H1 (cell line): ENCODE measurements around the gene NOD2.

Experiments used
- ATF2 ChIP-seq: IDR thresholded peaks from 2 replicates; pipeline ENCODE4 v1.6.1; 2012; ENCODE audit warnings: low read length, inconsistent platforms
- CEBPB ChIP-seq: IDR thresholded peaks from 2 replicates; pipeline ENCODE4 v1.6.1; 2012; ENCODE audit warnings: low read depth, low read length
- CTCF ChIP-seq, 3 experiments: IDR thresholded peaks; 1 replicate in 2 of 3; 2 replicates in 1 of 3; pipeline versions ENCODE4 v1.5.1 to v1.6.1; 2011; ENCODE audit warnings: low read length in 3 of 3, mild to moderate bottlenecking in 3 of 3, inconsistent platforms in 2 of 3, low read depth in 1 of 3, moderate library complexity in 1 of 3; ENCODE audit not compliant: insufficient read depth in 1 of 3; ENCODE audit errors: control extremely low read depth in 1 of 3
- EGR1 ChIP-seq: IDR thresholded peaks from 2 replicates; pipeline ENCODE4 v1.6.1; 2011; ENCODE audit warnings: low read depth, low read length, borderline replicate concordance
- NRF1 ChIP-seq: IDR thresholded peaks from 2 replicates; pipeline ENCODE4 v1.6.1; 2011; ENCODE audit warnings: mild to moderate bottlenecking, low read depth, low read length, improper control_type of control experiment
- POLR2A ChIP-seq, 2 experiments: IDR thresholded peaks; 1 replicate in 1 of 2; 2 replicates in 1 of 2; pipeline ENCODE4 v1.6.1; 2011; ENCODE audit warnings: low read depth in 2 of 2, low read length in 2 of 2, mild to moderate bottlenecking in 2 of 2; ENCODE audit errors: control extremely low read depth in 1 of 2
- SRF ChIP-seq: IDR thresholded peaks from 2 replicates; pipeline ENCODE4 v1.6.1; 2011; ENCODE audit warnings: mild to moderate bottlenecking, low read depth, low read length, moderate library complexity
- YY1 ChIP-seq: IDR thresholded peaks from 2 replicates; pipeline ENCODE4 v1.6.1; 2011; ENCODE audit warnings: low read depth, mild to moderate bottlenecking, low read length

DNA sequence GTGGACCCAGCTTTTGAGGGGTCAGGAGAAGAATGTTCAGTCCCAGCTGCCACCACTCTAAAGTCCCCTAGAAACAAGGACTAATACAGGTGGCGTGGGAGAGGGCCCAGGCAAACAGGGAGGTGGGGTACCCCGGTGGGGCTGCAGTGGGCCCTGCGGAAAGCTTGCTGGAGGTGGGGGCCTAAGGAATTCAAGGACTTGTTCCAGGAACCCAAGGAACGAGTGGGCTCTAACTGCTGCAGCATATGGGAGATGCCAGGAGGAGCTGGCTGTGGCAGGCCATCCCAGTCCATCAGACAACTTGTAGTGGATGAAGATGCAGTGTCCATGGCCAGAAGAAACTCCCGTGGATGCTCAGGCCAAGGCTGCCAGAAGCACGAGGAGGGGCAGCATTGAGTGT lies 22.9 kb upstream of the NOD2 start:
- no peak for TF ChIP-seq YY1
- TF ChIP-seq CTCF (IDR thresholded peaks at IDR 0.05; ENCODE audit: control extremely low read depth in 1 of 3, insufficient read depth in 1 of 3, low read depth in 1 of 3, low read length in 3 of 3): no peak
- TF ChIP-seq NRF1: no peak
- no peak for TF ChIP-seq POLR2A (IDR thresholded peaks at IDR 0.05; ENCODE audit: control extremely low read depth in 1 of 2, low read depth in 2 of 2, low read length in 2 of 2)
- no peak for TF ChIP-seq ATF2
- no peak for TF ChIP-seq EGR1
- no peak for TF ChIP-seq CEBPB
- TF ChIP-seq SRF: no peak
